Loucy (cell line): Measurements from ENCODE around the gene DHRS7B.

Source experiments
- CTCF ChIP-seq: fragments of 200-600 bp; sonication (generic); conservative IDR thresholded peaks from 2 replicates; pipeline ENCODE4 v1.5.1; 2014; ENCODE audit warnings: mild to moderate bottlenecking, antibody characterized with exemption, low read length
- EZH2phosphoT487 ChIP-seq: fragments of 200-600 bp; IDR thresholded peaks from 2 replicates; pipeline ENCODE4 v1.6.1; 2018; ENCODE audit warnings: antibody characterized with exemption, mild to moderate bottlenecking, moderate library complexity, borderline replicate concordance

DNA sequence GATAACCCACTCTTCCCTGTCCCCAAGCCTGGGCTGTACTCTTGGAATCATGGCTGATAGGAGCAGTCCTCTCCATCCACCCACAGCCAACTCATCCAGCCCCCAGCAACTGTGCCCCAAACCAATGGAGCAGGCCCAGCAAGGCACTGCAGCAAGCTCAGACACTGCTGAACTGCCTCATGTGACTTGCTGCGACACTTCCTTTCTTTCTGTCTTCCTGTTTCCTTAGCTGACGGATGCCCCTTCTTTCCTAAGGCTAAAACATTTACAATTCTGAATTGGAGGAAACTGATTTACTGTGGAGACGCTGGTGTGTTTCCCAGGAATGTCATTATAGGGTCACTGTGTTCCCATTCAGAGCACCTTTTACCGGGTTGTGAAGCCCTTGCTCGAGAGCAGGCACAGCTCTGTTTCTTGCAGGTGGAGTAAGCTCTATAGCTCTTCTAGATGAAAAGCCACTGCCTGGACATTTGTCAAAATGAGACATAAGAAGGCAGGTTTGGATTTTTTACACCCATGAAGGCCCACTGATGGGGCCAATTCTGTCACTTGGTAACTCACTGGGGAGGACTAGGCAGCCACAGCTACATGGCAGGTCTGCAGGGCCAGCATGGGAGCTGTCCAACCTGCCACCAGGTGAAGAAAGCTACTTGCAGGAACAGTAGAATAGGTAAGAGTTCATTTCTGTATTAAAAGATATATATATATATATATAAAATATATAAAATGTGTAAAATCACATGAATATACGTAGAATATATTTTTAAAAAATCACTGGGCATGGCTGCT, 59.8 kb downstream of the DHRS7B start:
- TF ChIP-seq CTCF = no peak
- TF ChIP-seq EZH2phosphoT487 = no peak
